OCI-LY3 (cell line): ENCODE data around the gene ZER1.

Source experiments
- CTCF ChIP-seq: fragments of 200-600, 300-600 bp; sonication (generic); IDR thresholded peaks from 2 replicates; pipeline ENCODE4 v1.5.1; 2014; ENCODE audit warnings: antibody characterized with exemption, low read length, low read depth
- EZH2phosphoT487 ChIP-seq: fragments of 200-600 bp; shearing (Covaris generic); IDR thresholded peaks from 2 replicates; pipeline ENCODE4 v1.6.1; 2018; ENCODE audit warnings: antibody characterized with exemption, mixed run types, low read depth

GRCh38 chr9:128818839-128819715 lies 47.4 kb upstream of the ZER1 start:
- TF ChIP-seq CTCF (no peak), EZH2phosphoT487 (no peak)
